HG03342 (cell line): ENCODE data around the gene POLR2M.

Experiments used
- ATAC-seq: cut with Tn5 transposase; IDR thresholded peaks from one replicate; pipeline ENCODE4 v1.9.1; 2021; ENCODE audit warnings: mild to moderate bottlenecking, moderate library complexity; ENCODE audit not compliant: unreplicated experiment

POLR2M gene

DNA sequence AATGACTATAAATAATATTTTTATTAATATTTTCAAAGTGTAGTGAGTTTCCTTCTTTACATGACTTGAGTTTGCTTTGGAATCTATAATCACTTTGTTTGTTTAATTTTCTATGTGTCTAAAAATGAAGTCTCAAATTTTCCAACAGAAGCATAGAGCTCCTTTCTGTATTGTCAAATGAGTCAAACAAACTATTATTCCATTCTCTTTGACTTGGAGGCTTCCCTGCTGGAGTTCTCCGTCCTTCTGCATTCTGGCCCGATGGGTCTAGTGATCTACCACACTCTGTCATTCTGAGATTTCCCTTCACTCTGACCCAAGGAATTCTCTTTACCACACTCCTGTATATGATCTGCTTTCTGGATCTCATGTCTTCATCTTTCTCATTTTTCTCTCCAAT, 30.1 kb downstream of the POLR2M start:
- ATAC-seq: no peak

- ATAC-seq: no peak
These were observed 32.3 kb downstream of the POLR2M start for GRCh38 chr15:57738734-57739237.

- ATAC-seq: no peak
These were observed 33.5 kb downstream of the POLR2M start for GRCh38 chr15:57740048-57740447.

DNA sequence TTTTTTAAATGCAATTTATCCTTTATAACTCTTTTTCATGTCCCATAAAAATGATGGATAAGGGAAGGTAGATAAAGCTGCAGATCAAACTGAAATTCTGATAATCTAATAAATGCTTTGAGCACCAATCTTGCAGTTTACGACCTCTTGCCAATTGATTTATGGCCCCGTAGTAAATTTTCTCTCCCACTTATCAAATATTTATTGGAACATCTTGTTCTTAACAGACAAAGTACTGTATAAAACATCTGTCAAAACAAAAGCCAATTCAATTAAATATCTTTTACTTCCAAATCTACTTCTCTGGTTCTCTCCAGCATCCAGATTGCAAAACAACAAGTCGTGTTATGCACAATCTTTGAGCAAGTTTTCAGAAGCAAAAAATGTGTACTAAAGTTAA, 34.6 kb downstream of the POLR2M start:
- ATAC-seq: no peak

- ATAC-seq: no peak
These were observed 36.9 kb downstream of the POLR2M start for GRCh38 chr15:57743424-57743823.

- ATAC-seq: no peak
These were observed 40.3 kb downstream of the POLR2M start for GRCh38 chr15:57746786-57747185.

- ATAC-seq: no peak
These were observed 40.8 kb downstream of the POLR2M start for GRCh38 chr15:57747206-57747896.

- ATAC-seq: no peak
These were observed 44.8 kb downstream of the POLR2M start for GRCh38 chr15:57751177-57751800.

DNA sequence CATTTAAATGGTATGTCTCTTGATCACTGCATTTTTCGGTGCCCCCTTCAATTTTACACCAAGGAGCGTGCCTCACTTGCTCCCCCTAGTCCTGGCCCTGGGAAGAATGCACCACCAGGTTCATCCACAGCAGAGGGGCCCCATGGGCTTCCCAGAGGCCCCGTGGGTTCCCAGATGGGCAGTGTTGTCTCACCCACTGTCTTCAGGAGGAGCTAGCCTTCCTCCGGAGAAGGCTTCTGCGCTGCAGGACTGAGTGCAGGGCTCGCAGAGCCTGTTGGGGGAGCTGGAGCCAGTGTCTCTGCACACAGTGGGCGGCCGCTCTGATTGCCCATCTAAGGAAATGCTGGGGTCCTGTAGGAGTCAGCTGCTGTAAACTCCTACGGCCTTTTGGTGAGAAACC, 45.9 kb downstream of the POLR2M start:
- no peak for ATAC-seq

DNA sequence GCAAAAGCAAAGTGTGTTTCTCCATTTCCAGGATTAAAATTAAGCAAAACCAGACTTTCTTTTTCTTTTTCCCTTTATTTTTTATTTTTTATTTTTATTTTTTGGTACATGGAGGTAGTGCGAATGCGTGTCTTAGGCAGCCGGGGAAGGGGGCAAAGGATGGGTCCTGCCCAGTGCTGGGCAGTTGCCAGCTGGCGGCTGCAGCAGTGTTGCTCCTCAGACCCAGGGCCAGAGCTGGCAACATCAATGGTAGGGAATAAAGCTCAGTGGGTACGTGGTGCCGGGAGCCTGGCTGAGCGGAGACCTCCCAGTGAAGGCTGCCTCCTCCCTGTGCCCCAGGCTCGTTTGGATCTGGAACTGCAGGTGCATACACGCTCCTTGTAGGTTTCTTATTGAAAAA, 46.3 kb downstream of the POLR2M start:
- ATAC-seq: no peak

GRCh38 chr15:57756466-57756865, 50.0 kb downstream of the POLR2M start:
- no peak for ATAC-seq

DNA sequence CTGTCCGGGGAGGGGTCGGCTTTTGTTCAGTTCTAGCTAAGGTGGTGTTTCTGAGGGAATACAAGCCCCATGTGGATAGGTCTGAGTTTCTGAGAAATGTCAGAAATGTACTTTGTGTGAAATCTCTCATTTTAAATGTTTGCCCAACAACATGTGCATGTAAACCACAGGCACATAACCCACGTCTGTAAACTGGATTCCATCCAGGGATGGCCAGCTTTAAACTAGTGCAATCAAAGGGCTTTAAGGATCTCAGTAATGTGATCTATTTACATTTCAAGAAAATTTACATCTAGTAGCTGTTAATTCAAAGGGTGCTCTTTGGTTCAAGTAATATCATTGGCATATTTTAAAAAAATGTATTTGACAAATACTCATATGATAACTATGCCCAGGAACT, 52.0 kb downstream of the POLR2M start:
- ATAC-seq: no peak

- no peak for ATAC-seq
These were observed 55.0 kb downstream of the POLR2M start for GRCh38 chr15:57761562-57761961.

DNA sequence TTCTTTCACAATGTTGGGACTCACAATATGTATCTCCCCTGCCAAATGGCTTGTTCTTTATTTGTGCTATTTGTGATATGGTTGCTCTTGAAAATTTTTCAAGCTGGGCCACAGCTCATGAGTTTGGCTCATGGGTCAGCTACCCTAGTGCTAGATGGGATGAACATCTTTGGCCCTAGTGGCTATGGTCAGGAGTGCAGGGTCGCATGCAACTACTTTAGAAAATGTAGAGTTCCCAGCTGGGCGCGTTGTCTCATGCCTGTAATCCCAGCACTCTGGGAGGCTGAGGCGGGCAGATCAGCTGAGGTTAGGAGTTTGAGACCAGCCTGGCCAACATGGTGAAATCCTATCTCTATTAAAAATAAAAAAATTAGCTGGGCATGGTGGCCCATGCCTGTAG, 55.8 kb downstream of the POLR2M start:
- no peak for ATAC-seq

- no peak for ATAC-seq
These were observed 56.9 kb downstream of the POLR2M start for GRCh38 chr15:57763176-57763964.
